Midbrain (tissue), 1 donor: Measurements from ENCODE around the gene NUP35.
A peak's percentile ranks its signal among the peaks of the same experiment; 100 is the strongest.

Source experiments
- DNase-seq: peaks from one replicate; lab custom pipeline; 2025; lab: John Stamatoyannopoulos, UW

Gene NUP35, protein sequence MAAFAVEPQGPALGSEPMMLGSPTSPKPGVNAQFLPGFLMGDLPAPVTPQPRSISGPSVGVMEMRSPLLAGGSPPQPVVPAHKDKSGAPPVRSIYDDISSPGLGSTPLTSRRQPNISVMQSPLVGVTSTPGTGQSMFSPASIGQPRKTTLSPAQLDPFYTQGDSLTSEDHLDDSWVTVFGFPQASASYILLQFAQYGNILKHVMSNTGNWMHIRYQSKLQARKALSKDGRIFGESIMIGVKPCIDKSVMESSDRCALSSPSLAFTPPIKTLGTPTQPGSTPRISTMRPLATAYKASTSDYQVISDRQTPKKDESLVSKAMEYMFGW

DNA sequence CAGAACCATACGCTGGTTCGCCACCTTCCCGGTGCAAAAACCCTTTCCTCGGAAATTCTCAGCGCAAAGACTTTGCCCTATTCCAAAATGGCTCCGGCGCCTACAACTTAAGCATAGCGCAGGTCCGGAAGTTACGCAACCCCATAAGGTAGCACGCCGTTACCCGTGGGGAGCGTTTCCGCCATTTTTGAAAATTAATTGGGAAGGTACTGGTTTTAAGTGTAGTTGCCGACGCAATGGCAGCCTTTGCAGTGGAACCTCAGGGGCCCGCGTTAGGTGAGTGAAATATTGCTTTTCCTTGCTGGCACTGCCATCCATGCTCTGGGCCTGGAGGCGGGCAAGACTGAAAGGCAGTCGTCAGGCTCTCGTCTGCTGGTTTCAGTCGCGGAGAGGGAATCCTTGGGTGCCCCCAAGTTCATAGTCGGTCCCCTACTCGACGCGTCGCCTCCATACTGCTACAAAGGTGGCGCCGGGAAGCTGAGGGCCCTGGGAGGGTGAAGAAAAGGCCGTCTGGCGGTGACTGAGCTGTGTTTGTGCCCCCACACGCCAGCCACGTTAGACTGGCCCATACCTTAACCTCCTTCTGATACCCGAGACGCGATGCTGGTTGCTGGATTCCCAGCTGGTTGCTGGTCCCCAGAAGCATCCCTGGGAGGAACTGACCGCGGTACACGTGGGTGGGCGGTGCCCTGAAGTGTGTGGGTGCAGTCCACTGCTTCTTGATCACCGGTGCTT, at the start of gene NUP35:
Gene NUP35 (plus strand): TSS at position 222 of the 735 bp plus-strand sequence. CDS start 15 bp downstream, at position 237.
- DNase-seq = peak; percentile 94

DNA sequence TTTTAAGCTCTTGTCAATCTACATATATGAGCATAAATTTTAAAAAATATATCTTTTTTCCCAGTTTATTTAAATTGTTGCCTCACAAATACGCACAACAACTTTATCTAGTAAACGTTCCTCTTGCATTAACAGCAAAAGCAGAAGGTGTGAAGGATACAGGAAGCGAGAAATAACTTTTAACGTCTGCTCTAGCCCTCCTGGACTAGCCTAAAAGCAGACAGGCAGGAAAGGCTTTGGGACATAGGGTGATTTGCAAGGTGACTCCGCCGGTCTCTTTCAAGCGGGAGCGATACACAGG, 46.1 kb upstream of the NUP35 start:
- no peak for DNase-seq

DNA sequence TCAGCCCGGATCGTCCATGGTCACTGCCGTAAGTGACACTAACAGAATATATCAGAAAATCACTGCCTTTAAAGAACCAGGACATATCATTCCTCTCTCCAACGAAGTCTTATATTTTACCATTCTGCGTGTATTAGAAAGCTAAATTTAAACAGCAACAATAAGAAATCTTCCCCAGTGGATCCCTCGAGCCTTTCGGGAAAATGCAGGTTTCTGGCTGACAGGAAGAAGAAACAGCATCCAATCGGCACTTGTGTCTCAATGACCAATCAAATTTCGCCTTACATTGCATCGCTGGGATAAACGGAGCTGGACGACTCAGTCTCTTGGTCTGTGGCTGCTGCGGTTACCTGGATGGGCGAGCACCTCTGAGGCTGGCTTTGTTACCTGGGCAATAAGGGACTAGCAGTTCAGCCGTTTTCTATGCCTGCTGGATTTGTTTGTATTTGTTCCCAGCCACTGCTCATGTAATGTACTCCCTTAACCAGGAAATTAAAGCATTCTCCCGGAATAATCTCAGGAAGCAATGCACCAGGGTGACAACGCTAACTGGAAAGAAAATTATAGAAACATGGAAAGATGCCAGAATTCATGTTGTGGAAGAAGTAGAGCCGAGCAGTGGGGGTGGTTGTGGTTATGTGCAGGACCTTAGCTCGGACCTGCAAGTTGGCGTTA, 45.6 kb upstream of the NUP35 start, which contains the start of gene DUSP19:
Gene DUSP19 (plus strand): TSS at position 284 of the 675 bp plus-strand sequence. CDS start 187 bp downstream, at position 471.
- DNase-seq = peak; percentile 96

DNA sequence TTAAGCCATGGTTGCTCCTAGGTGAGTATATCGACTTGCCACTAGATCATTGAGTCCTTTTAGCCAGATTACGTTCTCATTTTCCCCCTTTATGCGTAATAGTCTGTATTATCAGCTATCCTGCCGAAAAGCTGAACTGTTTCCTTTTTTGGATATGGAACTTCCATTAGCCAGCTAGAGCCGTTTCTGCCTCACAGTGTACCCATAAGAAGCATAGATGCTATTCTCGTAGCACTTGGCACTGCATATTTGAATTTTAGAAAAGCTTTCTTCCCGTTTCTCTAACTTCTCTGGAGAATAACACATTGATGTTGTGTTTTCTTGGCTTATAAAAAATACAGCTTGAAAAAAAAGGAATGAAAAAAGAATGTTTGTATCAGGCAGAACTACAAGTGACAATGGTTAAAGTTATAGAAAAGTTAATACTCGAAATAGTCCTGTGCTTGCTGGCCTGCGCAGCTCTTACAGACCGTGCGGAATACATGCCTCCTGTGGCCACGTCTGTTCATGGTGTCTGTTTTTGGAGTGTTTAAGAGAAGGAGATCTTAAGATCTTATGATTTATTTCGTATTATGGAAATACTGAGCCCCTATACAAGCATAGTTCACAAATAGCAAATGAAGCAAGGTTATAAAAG, 45.0 kb upstream of the NUP35 start:
- no peak for DNase-seq

DNA sequence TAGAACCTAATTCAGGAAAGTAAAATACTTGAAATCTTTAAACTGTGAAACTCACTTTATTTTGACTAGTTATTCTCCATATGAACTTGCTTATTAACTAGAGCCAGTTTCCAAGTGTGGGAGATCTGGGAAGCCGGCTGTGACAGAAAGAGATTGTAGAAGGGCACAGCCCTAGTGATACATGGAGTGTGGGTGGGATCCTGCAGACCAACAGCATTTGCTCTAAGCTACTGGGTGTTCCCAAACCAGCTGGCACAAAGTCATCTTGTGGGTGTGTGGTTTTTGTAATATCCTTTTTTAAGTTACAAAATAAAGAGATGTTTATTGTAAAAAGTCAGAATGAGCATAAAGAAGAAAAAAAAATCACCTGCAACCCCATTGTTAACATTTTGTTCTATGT, 42.3 kb upstream of the NUP35 start:
- no peak for DNase-seq

DNA sequence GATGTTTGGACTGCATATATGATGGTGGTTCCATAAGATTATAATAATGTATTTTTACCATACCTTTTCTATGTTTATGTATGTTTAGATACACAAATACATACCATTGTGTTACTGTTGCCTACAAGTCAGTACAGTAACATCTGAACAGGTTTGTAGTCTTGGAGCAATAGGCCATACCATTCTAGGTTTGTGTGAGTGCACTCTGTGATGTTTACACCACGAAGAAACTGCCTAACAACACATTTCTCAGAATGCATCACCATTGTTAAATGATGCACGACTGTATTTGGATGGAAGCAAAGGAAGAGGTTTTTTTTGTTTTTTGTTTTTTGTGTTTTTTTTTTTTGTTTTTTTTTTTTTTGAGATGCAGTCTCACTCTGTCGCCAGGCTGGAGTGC, 36.2 kb upstream of the NUP35 start:
- no peak for DNase-seq

DNA sequence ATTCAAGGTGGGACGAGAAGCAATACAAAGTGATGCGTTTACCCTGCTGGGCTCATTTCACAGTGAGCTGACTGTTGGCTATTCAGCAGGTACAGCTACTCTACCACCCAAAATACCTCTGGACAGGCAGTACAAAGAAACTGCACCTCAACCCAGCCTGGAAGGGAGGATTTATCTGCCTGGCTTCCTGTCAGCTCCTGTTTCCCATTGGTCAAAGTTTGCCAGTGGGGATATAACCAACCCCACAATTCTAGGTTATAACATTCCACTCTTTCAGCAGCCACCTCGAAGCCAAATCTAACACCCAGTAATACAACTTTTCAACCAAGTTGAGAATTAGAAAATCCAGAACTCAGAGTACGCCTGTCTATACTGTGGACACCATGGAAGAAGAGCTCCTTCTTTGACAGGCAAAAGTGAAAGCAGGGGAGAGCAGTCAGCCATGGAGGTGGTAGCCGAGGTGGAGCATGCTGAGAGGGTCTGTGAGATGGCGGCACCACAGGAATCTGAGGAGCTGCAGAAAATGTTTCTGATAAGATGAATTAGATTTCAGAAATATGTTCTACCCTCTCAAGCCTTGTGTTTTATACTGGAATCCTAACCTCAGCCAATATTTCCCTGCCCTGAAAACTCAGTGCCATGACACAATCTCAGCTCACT, 34.9 kb upstream of the NUP35 start:
- DNase-seq = no peak

DNA sequence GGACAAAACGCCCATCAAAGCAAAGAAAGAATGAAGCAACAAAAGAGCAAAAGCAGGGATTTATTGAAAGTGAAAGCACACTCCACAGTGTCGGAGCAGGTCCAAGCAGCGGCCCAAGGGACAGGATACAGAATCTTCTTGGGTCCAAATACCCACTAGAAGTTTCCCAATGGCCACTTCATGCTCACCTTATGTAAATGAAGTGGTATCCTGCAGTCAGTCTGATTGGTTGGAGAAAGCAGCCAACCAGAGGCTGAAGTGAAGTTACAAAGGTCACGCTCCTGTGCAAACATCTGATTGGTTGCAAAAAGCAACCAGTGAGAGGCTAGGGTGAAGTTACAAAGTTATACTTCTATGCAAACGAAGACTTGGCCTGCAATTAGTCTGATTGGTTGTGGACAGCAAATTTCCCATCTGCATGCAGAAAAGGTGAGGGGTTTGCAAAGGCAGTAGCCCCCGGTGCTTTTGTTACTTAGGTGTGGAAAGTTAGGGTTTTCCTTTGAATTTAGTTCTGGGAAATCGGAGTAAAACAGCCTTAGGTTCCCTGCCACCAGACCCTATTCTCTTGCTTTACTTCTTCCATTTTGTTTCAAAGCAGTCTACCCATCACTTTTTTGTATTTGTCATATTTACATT, 32.8 kb upstream of the NUP35 start:
- no peak for DNase-seq

DNA sequence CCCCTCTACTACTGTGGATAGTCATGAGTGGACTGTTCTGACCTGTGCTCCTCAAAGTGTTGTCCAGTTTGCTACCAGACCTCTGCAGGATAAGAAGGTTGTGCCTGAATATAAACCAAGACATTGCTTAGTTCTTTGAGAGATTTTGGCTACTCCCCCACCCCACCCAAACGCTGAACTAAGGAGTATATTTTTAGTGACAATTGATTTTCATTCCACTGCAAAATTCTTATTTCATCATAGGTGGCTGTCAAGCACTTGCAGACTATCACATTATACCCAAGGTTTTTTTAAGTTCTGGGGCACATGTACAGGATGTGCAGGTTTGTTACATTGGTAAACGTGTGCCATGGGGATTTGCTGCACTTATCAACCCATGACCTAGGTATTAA, 32.3 kb upstream of the NUP35 start:
- DNase-seq = no peak

DNA sequence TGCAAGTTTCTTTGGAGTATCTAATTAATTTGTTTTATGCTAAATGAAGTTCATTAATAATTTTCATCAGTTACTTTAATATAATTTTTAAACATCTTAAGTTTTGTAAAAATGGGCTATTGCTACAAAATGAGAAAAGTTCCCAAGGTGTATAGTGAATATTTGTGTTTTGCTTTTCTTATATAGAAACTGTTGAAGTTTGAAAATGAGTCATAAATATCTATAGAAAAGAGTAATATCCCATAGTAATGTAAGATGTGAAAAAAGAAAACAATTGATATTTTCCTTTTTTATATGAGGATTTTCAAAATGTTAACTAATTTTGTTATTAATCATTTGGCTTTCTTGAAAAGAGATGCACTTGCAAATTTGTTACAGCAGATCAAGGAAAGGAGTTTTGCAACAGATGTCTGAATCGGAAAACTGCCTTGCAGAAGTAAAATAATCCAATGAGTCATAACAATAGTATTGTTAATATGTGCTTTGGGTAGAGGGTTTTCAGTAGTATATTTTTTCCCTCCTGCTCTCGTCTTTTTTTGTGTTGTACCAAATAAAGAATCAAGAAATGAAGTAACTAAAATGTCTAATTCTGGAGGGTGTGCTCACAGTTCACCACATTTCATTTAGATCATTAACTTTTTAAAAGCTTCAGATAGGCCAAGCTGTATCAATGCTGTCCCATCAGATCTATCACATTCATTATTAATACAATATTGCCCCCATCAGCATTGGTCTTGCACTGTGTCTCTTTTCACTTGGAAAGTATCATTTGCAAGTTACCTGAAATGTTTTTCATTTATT, 30.2 kb upstream of the NUP35 start:
- no peak for DNase-seq

DNA sequence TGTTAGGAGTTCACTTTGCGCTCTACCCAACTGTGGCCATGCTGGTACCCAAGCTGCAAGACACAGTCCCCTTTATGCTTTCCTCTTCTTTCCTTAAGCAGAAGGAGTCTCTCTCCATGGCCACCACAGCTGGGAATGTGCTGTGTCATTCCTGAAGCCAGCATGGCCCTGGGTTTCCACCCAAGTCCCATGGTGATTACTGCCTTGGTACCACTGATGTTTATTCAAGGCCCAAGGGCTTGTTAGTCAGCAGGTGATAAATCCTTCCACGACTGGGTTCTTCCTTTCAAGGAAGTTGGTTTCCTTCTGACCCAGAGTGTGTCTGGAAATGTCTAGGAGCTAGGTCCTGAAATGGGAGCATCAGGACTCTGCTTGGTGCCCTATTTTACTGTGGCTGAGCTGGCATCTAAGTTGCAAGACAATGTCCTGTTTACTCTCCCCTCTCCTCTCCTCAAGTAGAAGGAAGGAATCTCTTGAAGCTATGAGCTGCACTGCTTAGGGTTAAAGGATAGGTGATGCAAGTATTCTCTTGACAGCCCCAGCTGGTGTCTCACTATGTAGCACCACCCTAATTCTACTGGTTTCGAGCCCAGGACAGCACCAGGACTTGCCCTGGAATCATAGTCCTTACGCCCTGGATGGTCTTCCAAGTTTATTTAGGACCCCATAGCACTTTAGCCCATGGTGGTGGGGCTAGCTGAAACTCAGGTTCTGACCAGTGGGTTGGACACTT, 18.7 kb upstream of the NUP35 start:
- no peak for DNase-seq

DNA sequence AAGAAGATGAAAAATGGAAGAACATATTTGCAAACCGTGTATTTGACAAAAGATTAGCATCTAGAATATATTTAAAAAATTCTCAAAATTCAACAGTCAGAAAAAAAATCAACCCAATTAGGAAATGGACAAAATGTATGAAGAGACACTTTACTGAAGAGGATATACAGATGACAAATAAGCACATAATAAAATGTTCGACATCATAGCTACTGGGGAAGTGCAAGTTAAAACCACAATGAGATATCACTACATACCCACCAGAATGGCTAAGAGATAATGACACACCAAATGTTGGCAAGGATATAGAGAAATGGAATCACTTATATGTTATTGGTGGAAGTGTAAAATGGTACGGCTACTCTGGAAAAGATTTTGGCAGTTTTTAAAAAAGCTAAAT, 11.7 kb upstream of the NUP35 start:
- no peak for DNase-seq

DNA sequence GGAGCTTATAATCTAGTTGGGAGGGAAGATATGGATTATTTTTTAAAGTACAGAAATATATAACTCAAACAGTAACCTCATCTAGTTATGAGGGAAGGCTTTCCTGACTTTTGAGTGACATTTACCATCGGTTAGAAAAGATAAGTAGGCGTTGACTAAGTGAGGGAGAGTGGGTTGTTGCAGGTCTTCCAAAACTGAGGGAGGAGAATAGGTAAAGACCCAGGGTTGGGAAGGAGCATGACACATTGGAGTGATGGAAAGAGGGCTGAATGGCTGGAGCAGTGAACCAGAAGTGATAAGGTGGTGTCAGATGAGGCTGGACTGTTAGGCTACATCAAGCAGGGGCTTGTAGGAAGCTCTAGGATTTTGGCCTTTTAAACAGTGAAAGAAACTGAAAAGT, 10.6 kb upstream of the NUP35 start:
- no peak for DNase-seq

DNA sequence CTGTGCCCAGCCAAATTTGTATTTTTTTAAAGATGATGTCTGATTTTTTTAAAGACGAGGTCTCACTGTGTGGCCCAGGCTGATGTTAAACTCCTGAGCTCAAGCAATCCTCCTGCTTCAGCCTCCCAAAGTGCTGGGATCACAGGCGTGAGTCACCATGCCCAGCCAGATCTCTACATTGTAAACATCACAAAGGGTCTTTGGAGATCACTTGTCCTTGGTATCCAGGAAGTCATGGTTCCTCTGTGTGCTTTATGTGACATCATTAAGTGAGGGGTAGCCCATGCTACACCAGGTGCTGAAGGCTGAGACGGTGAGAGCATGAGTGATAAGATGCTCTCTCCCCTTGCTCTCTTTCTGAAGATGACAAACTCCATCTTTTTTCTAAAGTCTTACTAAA, 7.0 kb upstream of the NUP35 start:
- DNase-seq = no peak

DNA sequence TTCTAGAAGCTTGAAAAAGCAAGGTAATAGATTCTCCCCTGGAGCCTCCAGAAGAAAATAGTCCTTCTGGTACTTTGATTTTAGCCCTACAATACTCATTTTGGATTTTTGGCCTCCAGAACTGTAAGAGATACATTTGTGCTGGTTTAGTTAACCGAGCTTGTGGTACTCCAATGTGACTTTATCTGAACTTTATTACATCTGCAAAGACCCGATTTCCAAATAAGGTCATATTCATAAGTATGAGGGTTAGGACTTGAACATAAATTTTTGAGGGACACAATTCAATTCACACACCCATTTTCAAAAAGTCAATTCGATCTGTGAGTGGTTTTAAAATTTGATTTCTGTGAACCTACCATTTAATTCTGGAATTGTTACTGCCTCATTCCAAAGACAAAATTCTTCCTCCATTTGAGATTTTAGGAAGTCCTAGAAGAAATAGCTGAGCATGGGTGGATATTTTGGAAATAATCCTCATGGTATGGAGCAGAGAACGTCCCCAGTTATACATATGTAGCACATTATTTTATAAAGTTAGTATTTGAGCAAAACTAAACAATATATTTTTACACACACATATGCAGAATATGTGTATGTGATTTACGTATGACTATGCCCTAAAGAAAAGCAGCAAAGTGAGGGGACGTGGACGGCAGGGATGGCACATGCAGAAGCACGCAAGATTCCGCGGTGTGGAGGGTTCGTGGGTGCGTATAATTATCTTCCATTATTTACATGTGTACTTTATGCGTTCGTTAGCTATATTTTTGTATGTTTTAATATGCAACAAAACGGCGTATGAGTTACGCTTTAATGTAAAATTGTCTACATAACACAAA, 905 bp upstream of the NUP35 start:
- DNase-seq = no peak

DNA sequence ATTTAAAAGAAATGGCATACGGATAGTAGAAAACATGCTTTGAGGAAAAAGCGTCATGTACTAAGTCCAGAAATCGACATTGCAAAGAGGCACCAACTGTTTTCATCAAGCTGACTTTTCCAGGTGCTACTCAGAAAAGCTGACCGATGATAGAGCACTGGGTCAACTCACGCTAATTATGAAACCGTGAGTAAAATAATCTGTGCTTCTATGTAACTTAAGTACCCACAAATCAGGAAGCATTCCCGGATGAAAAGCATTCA, 353 bp upstream of the NUP35 start:
- DNase-seq = no peak

DNA sequence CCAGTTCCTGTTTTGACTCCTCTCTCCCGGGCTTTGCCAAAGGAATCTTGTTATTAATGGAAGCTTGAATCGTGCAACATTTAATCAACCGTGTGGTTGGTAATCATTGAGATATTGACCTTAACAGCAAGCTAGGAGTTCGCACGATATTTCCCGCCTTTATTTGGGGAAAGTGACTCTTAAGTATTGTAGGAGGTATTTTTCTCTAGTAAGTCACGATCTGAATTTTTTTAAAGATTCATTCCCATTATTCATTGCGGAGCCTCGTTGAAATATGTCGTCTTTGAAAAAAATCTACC, 663 bp downstream of the NUP35 start:
- DNase-seq = no peak

DNA sequence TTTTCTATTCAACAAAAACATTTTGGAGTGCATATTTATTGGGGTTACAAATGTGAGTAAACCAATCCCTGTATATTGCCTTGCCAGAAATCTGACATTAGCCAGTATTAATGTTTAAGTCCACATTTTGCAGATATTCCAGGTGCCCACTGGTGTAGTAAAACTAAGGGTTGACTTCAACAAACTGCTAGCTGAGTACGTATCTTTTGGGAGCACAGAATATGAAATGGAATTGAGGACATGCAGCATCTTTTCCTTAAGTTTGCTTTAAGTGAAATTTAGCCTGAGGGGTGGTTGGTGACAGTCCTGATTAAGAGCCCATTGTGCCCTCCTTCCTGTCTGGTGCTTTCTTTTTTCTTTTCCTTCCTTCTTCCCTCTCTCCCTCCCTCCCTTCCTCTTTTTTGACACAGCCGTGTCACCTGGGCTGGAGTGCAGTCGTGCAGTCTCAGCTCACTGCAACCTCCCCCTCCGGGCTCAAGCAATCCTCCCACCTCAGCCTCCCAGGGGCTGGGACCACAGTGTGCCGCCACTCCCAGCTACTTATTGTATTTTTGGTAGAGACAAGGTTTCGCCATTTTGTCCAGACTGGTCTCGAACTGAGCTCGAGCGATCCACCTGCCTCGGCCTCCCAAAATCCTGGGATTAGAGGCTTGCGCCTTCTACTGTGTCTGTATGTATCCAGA, 1.6 kb downstream of the NUP35 start:
- no peak for DNase-seq

DNA sequence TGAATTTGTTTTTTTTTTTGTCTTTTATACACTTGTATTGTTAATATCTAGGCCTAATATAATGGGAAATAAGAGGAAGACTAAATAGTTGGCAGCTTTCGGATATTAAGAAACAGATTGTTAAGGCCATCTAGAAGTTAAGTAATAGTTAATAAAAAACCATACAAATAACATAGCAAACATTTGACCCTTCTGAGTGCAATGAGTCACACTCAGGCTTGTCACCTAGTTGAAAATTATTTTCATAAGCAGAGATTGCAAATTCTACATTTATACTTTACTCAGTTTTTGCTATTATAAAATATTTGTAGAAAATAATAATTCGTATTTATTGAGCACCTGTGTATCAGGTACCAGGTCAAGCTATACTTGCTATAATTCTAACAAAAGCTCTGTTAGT, 2.4 kb downstream of the NUP35 start:
- DNase-seq = no peak
